Smooth muscle cell of bladder (primary cell): ENCODE measurements around the gene SLC25A5. TPM values are rescaled to one million over a fixed set of nuclear protein-coding genes. Genes with fewer than 3 reads are reported as not detected.

ENCODE experiments used
- total RNA-seq: library from RNA; depleted of rRNA; stranded (reverse); fragments of >200 nt; gene quantifications from 2 replicates; pipeline ENCODE4 v1.2.3, GENCODE V29; 2014

The SLC25A5 gene
- 128 and 148 TPM in 2 replicates for total RNA-seq

DNA sequence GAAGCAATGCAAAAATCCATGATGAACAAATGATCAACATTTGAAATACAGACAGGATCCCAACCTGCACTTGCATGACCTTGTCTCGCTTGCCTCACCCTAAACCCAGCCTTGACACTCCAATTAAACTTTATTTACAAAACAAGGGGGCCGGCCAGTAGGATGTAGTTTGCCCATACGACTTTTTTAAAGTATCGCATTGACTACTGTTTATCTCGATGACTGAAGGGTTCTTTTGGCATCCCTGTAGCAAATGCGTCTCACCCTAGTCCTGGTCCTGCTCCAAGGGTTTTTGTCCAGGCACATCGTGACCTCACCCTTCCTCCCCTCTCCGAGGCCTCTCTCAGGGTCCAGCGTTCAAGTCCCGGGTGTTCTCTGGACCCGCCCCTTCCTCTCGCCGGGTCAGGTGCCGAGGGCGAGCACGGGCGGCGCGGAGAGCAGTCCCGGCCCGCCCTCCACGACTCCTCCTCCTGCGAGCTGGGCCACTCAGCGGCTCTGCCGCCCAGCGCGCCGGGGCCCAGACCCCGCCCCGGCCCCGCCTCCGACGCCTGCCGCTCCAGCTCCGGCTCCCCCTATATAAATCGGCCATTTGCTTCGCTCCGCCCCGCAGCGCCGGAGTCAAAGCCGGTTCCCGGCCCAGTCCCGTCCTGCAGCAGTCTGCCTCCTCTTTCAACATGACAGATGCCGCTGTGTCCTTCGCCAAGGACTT, at the start of gene SLC25A5:
SLC25A5 (plus strand) TSS at position 603 of the 709 bp plus-strand sequence; CDS start at position 675, 72 bp downstream.

Other genes starting within 250 kb of the SLC25A5 start
- gene PGRMC1, start 232.2 kb upstream of the SLC25A5 start, total RNA-seq, result 133 and 143 TPM in 2 replicates
- 11.7 and 18.5 TPM in 2 replicates for gene SLC25A43, start 69.1 kb upstream of the SLC25A5 start, total RNA-seq
- 38.3 and 40.2 TPM in 2 replicates for gene STEEP1, start 97.0 kb downstream of the SLC25A5 start, total RNA-seq
- 18.5 and 20.0 TPM in 2 replicates for gene UBE2A, start 106.1 kb downstream of the SLC25A5 start, total RNA-seq
- 2.6 and 3.3 TPM in 2 replicates for gene NKRF, start 138.0 kb downstream of the SLC25A5 start, total RNA-seq
- gene SEPTIN6, start 224.7 kb downstream of the SLC25A5 start, total RNA-seq, result 13.9 and 20.5 TPM in 2 replicates